Ovary (tissue), 3 donors: ENCODE data around the gene PIP4K2C.

Experiments used
- EP300 ChIP-seq: sonication (generic); formaldehyde crosslinking; IDR thresholded peaks from one replicate; pipeline ENCODE4 v1.6.1; 2017; ENCODE audit warnings: antibody characterized with exemption
- POLR2A ChIP-seq: fragments of 450-650 bp; IDR thresholded peaks from one replicate; pipeline ENCODE4 v1.6.1; 2017; ENCODE audit warnings: antibody characterized with exemption, mild to moderate bottlenecking, moderate library complexity
- TF ChIP-seq, protein P1 (sequence below), 3 donors: fragments of 450-650 bp in 2 of 3; fragments of 200-600 bp in 1 of 3; IDR thresholded peaks; one replicate each; pipeline versions ENCODE4 v1.5.1 to v1.8.0; 2016 to 2022; ENCODE audit warnings: antibody characterized with exemption in 3 of 3, mild to moderate bottlenecking in 1 of 3
- donor health status: DM: no; HTN: no; CAD: no.

- TF ChIP-seq, protein P1, sequence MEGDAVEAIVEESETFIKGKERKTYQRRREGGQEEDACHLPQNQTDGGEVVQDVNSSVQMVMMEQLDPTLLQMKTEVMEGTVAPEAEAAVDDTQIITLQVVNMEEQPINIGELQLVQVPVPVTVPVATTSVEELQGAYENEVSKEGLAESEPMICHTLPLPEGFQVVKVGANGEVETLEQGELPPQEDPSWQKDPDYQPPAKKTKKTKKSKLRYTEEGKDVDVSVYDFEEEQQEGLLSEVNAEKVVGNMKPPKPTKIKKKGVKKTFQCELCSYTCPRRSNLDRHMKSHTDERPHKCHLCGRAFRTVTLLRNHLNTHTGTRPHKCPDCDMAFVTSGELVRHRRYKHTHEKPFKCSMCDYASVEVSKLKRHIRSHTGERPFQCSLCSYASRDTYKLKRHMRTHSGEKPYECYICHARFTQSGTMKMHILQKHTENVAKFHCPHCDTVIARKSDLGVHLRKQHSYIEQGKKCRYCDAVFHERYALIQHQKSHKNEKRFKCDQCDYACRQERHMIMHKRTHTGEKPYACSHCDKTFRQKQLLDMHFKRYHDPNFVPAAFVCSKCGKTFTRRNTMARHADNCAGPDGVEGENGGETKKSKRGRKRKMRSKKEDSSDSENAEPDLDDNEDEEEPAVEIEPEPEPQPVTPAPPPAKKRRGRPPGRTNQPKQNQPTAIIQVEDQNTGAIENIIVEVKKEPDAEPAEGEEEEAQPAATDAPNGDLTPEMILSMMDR (IDR thresholded peaks at IDR 0.05): no peak
- TF ChIP-seq EP300: no peak
- no peak for TF ChIP-seq POLR2A
Observed at GRCh38 chr12:57615637-57616036, 24.6 kb downstream of the PIP4K2C start.
